Left lobe of liver (tissue), 2 donors: Measurements from ENCODE around the gene CKAP5. TPM values are rescaled to one million over a fixed set of nuclear protein-coding genes. Genes with fewer than 3 reads are reported as not detected.
A peak's percentile ranks its signal among the peaks of the same experiment; 100 is the strongest.

Experiments used
- ATAC-seq: fragments of 200-7000 bp; cut with Tn5 transposase; one replicate; pipeline ENCODE4 v1.9.1; 2020; ENCODE audit warnings: mild to moderate bottlenecking, moderate library complexity
- DNase-seq: peaks from one replicate; pipeline ENCODE4 v3.0.0-alpha.2; 2020; ENCODE audit warnings: low spot score
- total RNA-seq: library from RNA; stranded (reverse); gene quantifications from one replicate; pipeline ENCODE4 v1.2.1, GENCODE V29; 2021
- donor health status: DM: no; HTN: no; CAD: no; lungs with moderate emphysema.
- donor health status: DM: no; HTN: yes; CAD: no.

CKAP5 gene
- total RNA-seq, 1 donor from 2014 or later: 19.5 TPM

DNA sequence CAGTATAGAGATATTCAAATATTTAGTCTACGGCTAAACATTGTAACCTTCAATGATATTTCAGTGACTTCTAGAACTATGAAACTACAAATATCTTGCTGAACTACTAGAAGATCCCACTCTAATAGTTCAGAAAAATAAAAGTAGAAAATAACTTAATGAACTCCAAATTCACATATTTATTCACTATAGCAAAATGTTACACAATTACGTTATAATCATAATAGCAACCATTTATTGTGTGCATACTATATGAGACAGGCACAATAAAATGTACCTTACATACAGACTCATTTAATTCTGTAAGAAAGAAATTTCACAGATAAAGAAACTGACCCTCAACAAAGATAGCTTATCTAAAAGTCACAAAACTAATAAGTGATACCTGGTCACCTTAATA, 69.2 kb downstream of the CKAP5 start:
- no peak for DNase-seq
- no peak for ATAC-seq

DNA sequence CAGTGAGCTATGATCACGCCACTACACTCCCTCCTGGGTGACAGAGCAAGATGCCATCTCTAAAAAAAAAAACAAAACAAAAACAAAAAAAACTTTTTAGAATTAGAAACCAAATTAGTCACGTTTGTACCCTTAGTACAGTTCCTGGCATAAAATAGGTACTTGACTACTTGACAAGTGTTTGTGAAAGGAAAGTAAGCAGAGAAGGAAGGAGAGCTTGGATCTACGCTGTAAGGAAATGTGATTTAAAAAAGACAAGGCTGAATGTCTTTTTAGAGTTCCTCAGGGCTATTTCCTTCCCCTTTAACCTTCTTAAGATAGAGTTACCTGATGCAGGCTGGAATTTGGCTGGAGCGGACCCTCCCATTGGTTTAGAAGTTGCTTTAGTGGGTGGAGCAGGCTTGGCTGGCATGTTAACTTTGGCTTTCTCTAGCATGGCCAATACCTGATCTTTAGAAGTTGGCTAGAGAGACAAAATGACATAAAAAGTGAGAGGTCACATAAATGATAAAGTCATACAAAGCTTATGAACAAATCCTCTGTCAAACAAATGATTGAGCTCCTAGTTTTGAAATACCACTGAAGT, 76.4 kb downstream of the CKAP5 start:
- DNase-seq (no peak), ATAC-seq (no peak)

DNA sequence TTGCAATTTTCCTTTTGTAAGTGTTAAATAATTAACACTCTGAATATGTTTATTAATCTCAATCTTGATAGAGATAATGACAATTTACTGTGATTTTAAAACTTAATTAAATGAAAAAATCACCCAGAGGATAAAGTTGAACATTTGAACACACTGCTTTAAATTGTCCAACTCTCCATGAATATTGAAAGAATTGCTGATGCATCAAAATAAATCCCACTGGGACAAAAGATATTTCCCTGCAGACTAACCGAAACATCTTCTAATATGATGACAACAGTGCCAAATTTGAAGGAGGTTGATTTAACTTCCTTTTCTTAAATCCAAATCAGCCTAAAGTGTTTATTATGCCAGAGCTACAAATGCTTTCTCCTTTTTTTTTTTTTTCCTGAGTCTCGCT, 79.4 kb downstream of the CKAP5 start:
- DNase-seq (no peak), ATAC-seq (no peak)

DNA sequence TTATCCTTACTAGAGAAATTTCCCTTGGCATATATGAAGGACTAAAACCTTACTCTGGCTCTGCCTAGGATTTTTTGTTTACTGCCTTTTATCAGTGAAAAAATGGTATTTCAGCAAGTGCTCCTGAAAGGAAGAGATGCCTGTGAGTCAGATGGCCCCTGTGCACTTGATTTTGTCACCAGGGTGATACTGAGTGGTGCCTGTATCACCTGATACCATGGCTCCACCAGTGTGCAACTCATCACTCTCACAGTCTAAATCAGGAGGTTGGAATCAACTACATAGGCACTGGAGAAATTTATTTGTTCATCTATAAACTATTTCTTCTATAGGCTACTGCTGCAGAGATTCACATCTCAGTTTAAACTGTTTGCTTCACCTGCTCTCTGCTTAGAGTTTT, 83.8 kb downstream of the CKAP5 start:
- ATAC-seq (no peak), DNase-seq (no peak)

DNA sequence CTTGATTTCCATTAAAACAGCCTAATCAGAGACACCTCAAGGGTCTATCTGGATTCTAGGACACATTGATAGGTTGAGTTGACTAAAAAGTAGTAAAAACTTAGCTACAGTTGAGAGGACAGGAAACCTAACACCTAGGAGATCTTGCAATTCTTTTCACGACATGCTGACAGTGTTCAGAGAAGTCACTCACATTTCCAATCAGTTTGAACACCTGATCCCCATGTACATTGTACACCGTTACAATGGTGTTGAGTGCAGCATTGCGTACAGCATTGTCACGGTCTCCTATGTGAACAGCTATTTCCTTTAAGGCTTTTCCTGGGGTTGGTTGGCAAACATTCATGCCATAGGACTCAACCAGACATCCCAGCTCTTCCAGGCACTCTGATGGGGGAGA, 84.3 kb downstream of the CKAP5 start:
- ATAC-seq: no peak
- no peak for DNase-seq

DNA sequence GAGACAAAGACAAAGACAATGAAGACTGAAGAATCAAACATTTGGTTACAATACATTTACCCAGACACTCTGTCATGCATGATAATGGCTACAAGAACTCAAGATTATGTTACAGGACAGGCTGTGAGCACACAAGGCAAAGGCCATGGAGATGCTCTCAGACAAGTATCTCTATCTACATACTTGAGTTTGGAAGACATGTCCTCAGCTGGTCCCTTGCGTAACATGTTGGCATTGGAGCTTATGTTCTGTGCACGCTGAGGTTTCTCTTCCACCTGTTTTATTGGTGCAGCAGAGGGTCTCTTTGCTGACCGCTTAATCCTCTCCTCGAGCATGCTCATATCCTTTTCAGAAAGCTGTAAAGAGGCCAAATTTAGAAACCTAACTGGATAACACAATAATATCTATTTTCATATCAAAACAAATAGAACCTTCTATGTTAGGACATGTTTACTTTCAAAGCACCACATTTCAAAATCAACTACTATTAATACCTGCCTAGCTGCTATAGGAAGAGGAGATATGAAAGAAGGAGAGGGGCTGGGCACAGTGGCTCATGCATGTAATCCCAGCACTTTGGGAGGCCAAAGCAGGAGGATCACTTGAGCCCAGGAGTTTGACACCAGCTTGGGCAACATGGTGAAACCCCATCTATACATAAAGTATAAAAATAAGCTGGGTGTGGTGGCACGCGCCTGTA, 85.5 kb downstream of the CKAP5 start:
- ATAC-seq (no peak), DNase-seq (no peak)

DNA sequence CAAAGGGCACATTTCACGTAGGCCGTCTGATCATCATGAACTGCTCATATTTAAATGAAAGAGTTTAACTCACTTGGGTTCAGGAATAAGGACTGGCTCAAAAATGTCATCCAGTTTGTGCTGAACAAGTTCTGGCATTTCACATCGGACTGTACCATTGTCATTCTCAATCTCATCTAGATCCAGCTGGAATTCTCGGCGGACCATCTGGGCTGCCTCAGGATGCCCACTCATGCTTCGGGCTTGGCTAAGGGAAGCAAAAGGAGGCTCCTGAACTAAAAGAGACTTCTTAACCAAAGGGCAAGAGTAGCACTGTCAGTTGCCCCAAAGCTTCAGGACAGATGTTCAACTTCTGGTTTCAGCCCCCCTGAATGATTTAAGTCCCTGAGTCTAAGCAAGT, 86.9 kb downstream of the CKAP5 start:
- no peak for DNase-seq
- ATAC-seq: no peak

DNA sequence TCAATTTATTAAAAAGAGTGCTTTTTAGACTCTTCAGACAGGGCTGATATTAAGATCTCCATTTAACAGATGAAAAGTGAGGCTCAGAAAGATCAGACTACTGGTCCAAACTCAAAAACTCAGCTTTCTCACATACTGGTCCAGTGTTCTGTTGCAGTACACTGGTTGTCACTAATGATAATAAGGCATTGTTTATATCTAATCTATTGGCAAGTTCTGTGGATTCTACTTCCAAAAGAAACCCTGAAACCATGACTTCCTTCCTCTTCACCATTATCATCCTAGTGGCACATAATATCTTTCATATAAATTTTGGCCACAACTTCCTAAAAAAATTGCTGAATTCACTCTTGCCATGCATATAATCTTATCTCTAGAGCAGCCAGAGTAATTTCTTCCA, 90.1 kb downstream of the CKAP5 start:
- no peak for DNase-seq
- peak; percentile 19 for ATAC-seq

DNA sequence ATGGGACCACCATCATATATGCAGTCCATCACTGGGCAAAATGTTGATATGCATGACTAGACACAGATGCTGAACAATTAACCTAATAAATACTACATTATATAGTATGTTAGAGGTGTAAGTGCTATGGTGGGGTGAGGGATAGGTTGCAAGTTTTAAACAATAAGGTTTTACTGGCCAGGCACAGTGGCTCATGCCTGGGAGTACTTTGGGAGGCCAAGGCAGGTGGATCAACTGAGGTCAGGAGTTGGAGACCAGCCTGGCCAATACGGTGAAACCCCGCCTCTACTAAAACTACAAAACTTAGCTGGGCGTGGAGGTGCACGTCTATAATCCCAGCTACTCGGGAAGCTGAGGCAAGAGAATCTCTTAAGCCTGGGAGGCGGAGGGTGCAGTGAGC, 98.9 kb downstream of the CKAP5 start:
- DNase-seq (no peak), ATAC-seq (peak; percentile 12)

DNA sequence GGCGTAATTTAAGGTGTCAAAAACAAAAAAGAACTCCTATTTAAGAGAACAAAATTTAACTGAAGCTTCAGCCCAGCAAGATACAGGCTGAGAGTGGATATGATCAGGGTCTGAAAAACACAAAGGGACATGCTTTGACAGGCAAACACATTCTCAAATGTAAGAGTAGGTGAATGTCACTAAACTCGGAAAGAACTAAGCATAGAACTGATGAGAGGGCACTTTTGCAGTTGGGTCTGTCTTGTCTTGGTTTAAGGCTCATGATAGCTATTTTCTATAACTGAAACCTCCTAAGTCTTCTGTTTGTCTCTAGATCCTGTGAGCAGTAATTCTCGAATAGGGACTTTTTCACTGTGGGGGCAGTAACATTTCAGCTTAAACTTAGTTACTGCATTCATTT, 100.1 kb downstream of the CKAP5 start:
- DNase-seq: no peak
- peak; percentile 14 for ATAC-seq

DNA sequence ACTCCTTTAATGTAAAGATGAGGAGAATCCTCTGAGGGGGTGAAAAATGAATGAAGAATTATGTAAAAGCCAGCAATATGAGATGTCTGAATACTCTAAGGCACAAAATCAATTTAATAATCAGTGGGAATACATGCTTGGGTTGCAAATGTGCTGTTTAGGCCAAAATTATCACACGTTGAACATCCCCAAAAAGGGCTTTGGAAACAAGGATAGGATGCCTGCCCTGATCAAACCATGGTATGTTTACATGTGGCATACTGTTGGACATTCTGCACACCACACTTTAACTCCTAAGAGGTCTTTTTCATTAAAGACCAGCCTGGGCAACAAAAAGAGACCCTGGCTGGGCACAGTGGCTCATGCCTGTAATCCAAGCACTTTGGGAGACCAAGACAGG, 100.8 kb downstream of the CKAP5 start:
- DNase-seq (no peak), ATAC-seq (peak; percentile 13)

DNA sequence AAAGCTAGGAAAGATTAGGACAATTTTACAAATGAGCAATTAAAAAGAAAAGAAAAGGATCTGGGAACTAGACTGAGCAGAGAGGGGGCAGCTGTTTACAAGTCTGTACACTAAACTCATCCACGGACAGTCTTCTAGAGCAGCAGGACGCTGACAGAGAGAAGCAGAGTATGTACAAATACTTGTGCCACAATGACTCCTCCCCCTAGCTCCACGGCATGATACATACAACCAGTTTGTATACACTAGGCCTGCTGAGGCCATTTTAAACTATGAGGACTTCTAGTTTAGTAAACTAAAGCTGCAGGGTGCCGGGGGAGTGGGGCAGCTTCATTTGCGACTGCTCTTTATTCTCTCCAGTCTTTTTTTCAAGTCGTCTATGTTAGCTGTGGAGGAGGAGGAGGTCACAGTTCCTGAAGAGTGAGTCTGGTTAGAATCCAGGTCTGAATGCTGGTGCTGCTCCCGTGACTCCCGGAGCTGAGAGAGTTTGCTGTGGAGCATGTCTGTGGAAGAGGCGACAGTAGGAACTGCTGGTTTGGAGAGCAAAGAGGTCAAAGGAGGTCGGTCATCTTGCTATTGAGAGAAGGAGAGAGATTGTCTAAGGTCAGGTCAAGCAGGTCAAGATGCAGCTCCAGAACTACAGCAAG, 102.3 kb downstream of the CKAP5 start:
- DNase-seq (no peak), ATAC-seq (peak; percentile 8)

DNA sequence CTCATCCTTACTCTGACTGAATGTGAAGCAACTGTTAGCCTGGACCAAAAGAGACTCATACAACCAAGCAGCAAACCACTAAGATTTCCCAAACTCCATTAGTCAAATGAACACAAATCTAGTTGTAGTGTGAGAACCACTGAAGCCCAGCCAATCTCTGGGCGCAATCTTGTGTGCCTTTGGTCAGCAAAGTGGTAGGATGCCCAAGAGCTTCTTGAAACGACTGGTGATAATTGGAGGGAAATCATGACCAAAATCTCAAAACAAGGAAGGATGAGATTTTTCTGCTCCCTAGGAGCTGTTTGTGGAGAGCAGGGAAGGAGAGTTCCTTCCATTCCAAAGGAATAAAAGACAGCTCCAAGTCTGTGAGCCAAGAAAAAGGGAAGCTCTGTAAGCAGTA, 103.0 kb downstream of the CKAP5 start:
- ATAC-seq: no peak
- no peak for DNase-seq

DNA sequence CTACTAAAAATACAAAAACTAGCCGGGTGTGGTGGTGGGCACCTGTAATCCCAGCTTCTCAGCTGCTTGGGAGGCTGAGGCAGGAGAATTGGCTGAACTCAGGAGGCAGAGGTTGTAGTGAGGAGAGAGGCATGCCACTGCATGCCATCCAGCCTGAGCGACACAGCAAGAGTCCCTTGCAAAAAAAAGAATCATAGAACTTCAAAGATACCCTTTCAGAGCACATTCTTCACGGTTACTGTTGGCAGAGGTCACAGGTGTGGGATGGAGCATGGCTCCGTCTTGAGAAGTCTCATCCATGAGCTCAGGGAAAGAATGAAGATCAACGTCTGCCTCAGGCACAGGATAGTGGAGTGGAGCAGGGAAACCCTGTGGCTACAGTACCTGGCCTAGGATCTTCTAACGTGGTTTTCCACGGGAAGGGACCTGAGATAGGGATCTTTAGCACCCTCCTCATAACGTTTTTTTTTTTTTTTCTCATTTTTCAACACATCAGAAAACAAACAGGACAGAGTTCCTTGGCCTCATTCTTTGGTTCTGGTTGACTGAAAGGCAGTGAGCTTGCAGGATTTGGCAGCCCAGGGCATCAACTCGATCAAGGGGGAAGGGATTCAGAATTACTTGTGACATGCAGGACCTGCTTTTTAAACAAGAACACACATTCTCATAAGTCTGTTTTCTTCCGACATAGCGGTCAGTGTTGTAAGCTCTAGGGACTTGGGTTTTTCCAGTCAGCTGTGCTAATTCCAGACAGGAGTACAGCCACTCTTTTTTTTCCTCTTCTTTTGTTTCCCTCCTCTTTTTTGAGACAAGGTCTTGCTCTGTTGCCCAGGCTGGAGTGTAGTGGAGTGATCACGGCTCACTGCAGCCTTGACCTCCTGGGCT, 104.2 kb downstream of the CKAP5 start:
- ATAC-seq: peak; percentile 3
- no peak for DNase-seq

DNA sequence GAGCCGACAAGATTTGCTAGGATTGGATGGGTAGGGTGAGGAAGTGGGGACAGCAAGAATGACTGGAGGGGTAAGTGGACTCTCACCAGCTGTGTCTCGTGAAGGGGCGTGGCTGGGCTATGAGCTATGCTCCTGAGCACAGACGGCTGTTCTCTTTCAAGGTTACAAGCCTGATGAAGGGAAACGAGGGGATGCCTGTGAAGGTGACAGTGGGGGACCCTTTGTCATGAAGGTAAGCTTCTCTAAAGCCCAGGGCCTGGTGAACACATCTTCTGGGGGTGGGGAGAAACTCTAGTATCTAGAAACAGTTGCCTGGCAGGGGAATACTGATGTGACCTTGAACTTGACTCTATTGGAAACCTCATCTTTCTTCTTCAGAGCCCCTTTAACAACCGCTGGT, 107.2 kb downstream of the CKAP5 start:
- DNase-seq (no peak), ATAC-seq (no peak)

DNA sequence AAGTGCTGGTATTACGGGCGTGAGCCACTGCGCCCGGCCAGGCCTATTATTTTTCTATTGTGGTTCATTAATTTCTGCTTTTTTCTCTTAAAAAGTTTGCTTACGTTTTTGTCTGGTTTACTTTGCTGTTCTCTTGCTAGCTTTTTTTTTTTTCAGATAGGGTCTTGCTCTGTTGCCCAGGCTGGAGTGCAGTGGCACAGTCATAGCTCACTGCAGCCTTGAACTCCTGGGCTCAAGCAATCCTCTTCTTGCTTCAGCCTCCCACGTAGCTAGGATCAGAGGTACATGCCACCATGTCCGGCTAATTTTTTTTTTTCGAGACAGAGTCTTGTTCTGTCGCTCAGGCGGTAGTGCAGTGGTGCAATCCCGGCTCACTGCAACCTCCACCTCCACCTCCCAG, 108.4 kb downstream of the CKAP5 start:
- DNase-seq: peak; percentile 26
- ATAC-seq: no peak

DNA sequence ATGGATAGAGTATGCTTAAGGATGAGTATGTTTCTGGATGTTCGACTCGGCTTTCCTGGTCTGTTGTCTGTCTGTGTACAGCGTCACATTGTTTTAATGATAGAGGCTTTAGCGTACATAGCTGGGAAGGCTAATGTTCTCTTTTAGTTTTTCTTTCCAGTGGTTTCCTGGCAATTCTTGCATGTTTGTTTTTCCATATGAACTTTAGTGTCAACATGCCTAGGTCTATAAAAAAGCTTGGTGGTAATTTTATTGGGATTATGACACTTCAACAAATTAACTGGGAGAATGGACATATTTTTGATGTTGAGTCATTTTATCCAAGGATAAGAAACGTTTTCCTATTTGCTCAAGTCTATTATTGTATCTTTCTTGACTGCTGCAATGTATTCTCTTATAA, 109.5 kb downstream of the CKAP5 start:
- ATAC-seq (peak; percentile 40), DNase-seq (no peak)

DNA sequence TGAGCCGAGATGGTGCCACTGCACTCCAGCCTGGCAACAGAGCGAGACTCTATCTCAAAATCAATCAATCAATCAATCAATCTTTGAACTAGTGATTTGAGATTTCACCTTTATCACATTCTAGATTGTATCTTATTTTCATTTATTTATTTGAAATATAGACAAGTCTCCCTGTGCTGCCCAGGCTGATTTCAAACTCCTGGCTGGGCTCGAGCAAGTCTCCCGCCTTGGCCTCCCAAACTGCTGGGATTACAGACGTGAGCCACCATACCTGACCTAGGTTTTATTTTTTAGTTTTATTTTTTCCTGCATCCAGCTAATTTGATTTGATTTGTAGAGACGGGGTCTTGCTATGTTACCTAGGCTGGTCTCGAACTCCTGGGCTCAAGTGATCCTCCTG, 109.9 kb downstream of the CKAP5 start:
- no peak for ATAC-seq
- DNase-seq: no peak

DNA sequence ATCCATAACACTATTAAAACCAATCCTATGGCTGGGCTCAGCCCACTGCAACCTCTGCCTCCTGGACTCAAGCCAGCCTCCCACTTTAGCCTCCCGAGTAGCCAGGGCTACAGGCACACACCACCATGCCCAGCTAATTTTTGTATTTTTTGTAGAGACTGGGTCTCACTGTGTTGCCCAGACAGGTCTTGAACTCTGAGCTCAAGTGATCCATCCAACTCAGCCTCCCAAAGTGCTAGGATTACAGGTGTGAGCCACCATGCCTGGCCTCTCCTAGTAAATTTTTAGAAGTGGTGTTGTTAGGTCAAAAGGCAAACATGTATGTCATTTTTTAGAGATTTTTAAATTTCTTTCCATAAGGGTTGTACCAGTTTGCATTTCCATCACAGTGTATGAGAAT, 112.8 kb downstream of the CKAP5 start:
- no peak for DNase-seq
- no peak for ATAC-seq

DNA sequence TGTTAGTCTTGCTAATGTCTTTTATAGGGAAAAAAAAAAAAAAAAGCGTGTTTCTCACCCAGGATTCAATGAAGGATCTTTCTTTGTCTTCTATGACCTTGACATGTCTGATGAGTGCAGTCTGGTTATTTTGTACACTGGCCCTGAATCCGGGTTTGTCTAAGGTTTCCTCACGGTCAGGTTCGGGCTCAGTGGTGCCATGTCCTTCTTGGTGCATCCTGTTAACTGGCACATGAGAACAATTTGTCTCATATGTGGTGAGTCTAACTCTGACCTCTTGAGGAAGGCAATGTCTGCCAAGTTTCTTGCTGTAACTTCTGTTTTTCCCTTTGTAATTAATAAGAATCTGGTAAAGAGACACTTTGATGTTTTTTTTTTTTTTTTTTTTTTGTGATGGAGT, 114.5 kb downstream of the CKAP5 start:
- ATAC-seq (no peak), DNase-seq (no peak)
